Adipocyte (in vitro differentiated cells): ENCODE data around the gene SAT1.
"Not testable (repeated sequence)": the region's sequence is repeated elsewhere in the genome, so short reads cannot be mapped to it uniquely, and the experiment has no call there.

Source experiments
- DNase-seq: peaks from one replicate; pipeline ENCODE4 v3.0.0-alpha.2; 2015; ENCODE audit warnings: low read depth
- H3K27me3 ChIP-seq: replicated peaks from 2 replicates; pipeline ENCODE4 v1.7.0; 2013; ENCODE audit warnings: mild to moderate bottlenecking, low read length, moderate library complexity; ENCODE audit not compliant: control insufficient read depth, insufficient read depth
- H3K36me3 ChIP-seq: 2 replicates; pipeline ENCODE4 v1.7.0; 2013; ENCODE audit warnings: low read length, mild to moderate bottlenecking, moderate library complexity; ENCODE audit not compliant: control insufficient read depth, insufficient read depth, severe bottlenecking
- H3K4me1 ChIP-seq: 2 replicates; pipeline ENCODE4 v1.7.0; 2013; ENCODE audit warnings: mild to moderate bottlenecking, low read length, moderate library complexity; ENCODE audit not compliant: control insufficient read depth, insufficient read depth
- H3K4me3 ChIP-seq: 2 replicates; pipeline ENCODE4 v1.7.0; 2013; ENCODE audit warnings: mild to moderate bottlenecking, low read length, moderate library complexity
- H3K9ac ChIP-seq: 2 replicates; pipeline ENCODE4 v1.7.0; 2013; ENCODE audit warnings: mild to moderate bottlenecking, low read length, moderate library complexity
- H3K9me3 ChIP-seq: 2 replicates; pipeline ENCODE4 v1.7.0; 2013; ENCODE audit warnings: mild to moderate bottlenecking, low read length, moderate library complexity; ENCODE audit not compliant: control insufficient read depth

SAT1 gene

GRCh38 chrX:23756165-23756564, 26.8 kb upstream of the SAT1 start:
- DNase-seq: peak; percentile 67
- H3K27me3 ChIP-seq: no peaks in the 10 kb centered on the region
- H3K4me3 ChIP-seq: no peak overlapping the region
- H3K4me1 ChIP-seq: no peaks in the 10 kb centered on the region
- H3K9ac ChIP-seq: no peak overlapping the region
- H3K36me3 ChIP-seq: no peaks in the 10 kb centered on the region
- no peaks in the 10 kb centered on the region for H3K9me3 ChIP-seq

- Histone ChIP-seq H3K4me1 (no peaks in the 10 kb centered on the region), H3K4me3 (no peak overlapping the region), H3K9ac (no peak overlapping the region), H3K27me3 (no peaks in the 10 kb centered on the region), H3K9me3 (no peaks in the 10 kb centered on the region), H3K36me3 (no peaks in the 10 kb centered on the region)
- DNase-seq: no peak
These were observed 23.2 kb upstream of the SAT1 start for GRCh38 chrX:23759821-23760220.

- Histone ChIP-seq H3K9me3 (no peaks in the 10 kb centered on the region), H3K4me1 (no peaks in the 10 kb centered on the region), H3K4me3 (no peak overlapping the region), H3K27me3 (no peaks in the 10 kb centered on the region), H3K36me3 (no peaks in the 10 kb centered on the region), H3K9ac (no peak overlapping the region)
- DNase-seq: no peak
These were observed 18.6 kb upstream of the SAT1 start for GRCh38 chrX:23764188-23764984.

GRCh38 chrX:23765449-23765848, 17.5 kb upstream of the SAT1 start:
- Histone ChIP-seq H3K4me3 (no peak overlapping the region), H3K9ac (no peak overlapping the region), H3K4me1 (no peaks in the 10 kb centered on the region), H3K9me3 (no peaks in the 10 kb centered on the region), H3K27me3 (no peaks in the 10 kb centered on the region), H3K36me3 (no peaks in the 10 kb centered on the region)
- DNase-seq: no peak

GRCh38 chrX:23765868-23766267, 17.1 kb upstream of the SAT1 start:
- H3K9ac ChIP-seq: no peak overlapping the region
- H3K27me3 ChIP-seq: no peaks in the 10 kb centered on the region
- no peaks in the 10 kb centered on the region for H3K36me3 ChIP-seq
- no peaks in the 10 kb centered on the region for H3K4me1 ChIP-seq
- no peak for DNase-seq
- no peaks in the 10 kb centered on the region for H3K9me3 ChIP-seq
- no peak overlapping the region for H3K4me3 ChIP-seq

GRCh38 chrX:23766650-23767551, 16.1 kb upstream of the SAT1 start:
- DNase-seq: no peak

GRCh38 chrX:23770142-23770541, 12.8 kb upstream of the SAT1 start:
- H3K9ac ChIP-seq: no peak overlapping the region
- H3K36me3 ChIP-seq: no peaks in the 10 kb centered on the region
- no peaks in the 10 kb centered on the region for H3K27me3 ChIP-seq
- H3K9me3 ChIP-seq: no peaks in the 10 kb centered on the region
- no peaks in the 10 kb centered on the region for H3K4me1 ChIP-seq
- no peak overlapping the region for H3K4me3 ChIP-seq
- no peak for DNase-seq

More at GRCh38 chrX:23766650-23767551, 16.1 kb upstream of the SAT1 start:
- Histone ChIP-seq H3K4me1 (no peaks in the 10 kb centered on the region), H3K4me3 (no peak overlapping the region), H3K9me3 (no peaks in the 10 kb centered on the region), H3K9ac (no peak overlapping the region), H3K36me3 (no peaks in the 10 kb centered on the region), H3K27me3 (no peaks in the 10 kb centered on the region)

GRCh38 chrX:23771086-23771485, 11.9 kb upstream of the SAT1 start:
- H3K9ac ChIP-seq, DNase-seq, H3K4me3 ChIP-seq, H3K4me1 ChIP-seq, H3K9me3 ChIP-seq, H3K36me3 ChIP-seq, H3K27me3 ChIP-seq: not testable (repeated sequence)

- Histone ChIP-seq H3K9ac (no peak overlapping the region), H3K27me3 (no peaks in the 10 kb centered on the region), H3K36me3 (no peaks in the 10 kb centered on the region), H3K4me1 (no peaks in the 10 kb centered on the region), H3K4me3 (no peak overlapping the region), H3K9me3 (no peaks in the 10 kb centered on the region)
- no peak for DNase-seq
These were observed 9.3 kb upstream of the SAT1 start for GRCh38 chrX:23773601-23774175.

GRCh38 chrX:23776363-23776762, 6.6 kb upstream of the SAT1 start:
- Histone ChIP-seq H3K4me3 (no peak overlapping the region), H3K36me3 (no peaks in the 10 kb centered on the region)

GRCh38 chrX:23779025-23779424, 3.9 kb upstream of the SAT1 start:
- H3K4me1 ChIP-seq: peaks cover 12% of the 10 kb centered on the region
- H3K4me3 ChIP-seq: no peak overlapping the region
- H3K27me3 ChIP-seq: no peaks in the 10 kb centered on the region
- H3K36me3 ChIP-seq: no peaks in the 10 kb centered on the region
- H3K9me3 ChIP-seq: no peaks in the 10 kb centered on the region
- peak; percentile 62 for DNase-seq
- H3K9ac ChIP-seq: no peak overlapping the region

More at GRCh38 chrX:23776363-23776762, 6.6 kb upstream of the SAT1 start:
- H3K4me1 ChIP-seq: peaks cover 4% of the 10 kb centered on the region
- no peak for DNase-seq
- no peaks in the 10 kb centered on the region for H3K27me3 ChIP-seq
- H3K9ac ChIP-seq: no peak overlapping the region
- H3K9me3 ChIP-seq: no peaks in the 10 kb centered on the region
